ENCODE data around the gene SNX32. TPM values are rescaled to one million over a fixed set of nuclear protein-coding genes. Genes with fewer than 3 reads are reported as not detected.
"Not testable (repeated sequence)": the region's sequence is repeated elsewhere in the genome, so short reads cannot be mapped to it uniquely, and the experiment has no call there.

SNX32 gene
- total RNA-seq, 1 experiment from 2014 or later, result 0.16 TPM

- Histone ChIP-seq H3K27ac (no peak overlapping the region), H3K36me3 (no peaks in the 10 kb centered on the region), H3K27me3 (replicated peaks) (peaks cover 45% of the 10 kb centered on the region), H3K4me3 (no peak overlapping the region), H3K9me3 (replicated peaks) (peaks cover 3% of the 10 kb centered on the region; the same call in 1 of the 2 replicates), H3K4me1 (replicated peaks) (peaks cover 15% of the 10 kb centered on the region)
- no peak for DNase-seq (ENCODE audit: low read depth in 1 of 2, low spot score in 2 of 2)
These were observed 4.3 kb upstream of the SNX32 start for GRCh38 chr11:65829459-65829858.

GRCh38 chr11:65832231-65832630 is 1.5 kb upstream of the SNX32 start:
- not testable (repeated sequence) for H3K9me3 ChIP-seq (replicated peaks); H3K4me3 ChIP-seq; DNase-seq (ENCODE audit: low read depth in 1 of 2, low spot score in 2 of 2); H3K27ac ChIP-seq; H3K36me3 ChIP-seq
- H3K4me1 ChIP-seq (replicated peaks), result peaks cover 20% of the 10 kb centered on the region
- peaks cover 45% of the 10 kb centered on the region for H3K27me3 ChIP-seq (replicated peaks)

DNA sequence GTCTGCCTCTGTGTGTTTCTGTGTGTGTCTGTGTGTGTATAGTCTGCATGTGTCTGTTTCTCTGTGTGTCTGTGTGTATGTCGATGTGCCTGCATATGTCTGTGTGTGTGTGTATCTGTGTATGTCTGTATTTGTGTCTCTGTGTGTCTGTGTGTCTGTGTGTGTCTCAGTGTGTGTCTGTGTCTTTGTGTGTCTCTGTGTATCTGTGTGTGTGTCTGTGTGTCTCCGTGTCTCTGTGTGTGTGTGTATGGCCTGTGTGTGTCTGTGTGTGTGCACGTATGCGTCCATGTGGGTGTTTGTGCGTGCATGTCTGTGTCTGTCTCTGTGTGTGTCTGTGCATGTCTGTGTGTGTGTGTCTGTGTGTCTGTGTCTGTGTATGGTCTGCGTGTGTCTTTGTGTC is 439 bp downstream of the SNX32 start:
- Histone ChIP-seq H3K36me3 (no peaks in the 10 kb centered on the region), H3K9me3 (replicated peaks) (peaks cover 5% of the 10 kb centered on the region; the same call in 1 of the 2 replicates), H3K27me3 (replicated peaks) (peaks cover 31% of the 10 kb centered on the region), H3K27ac (no peak overlapping the region), H3K4me1 (replicated peaks) (peaks cover 20% of the 10 kb centered on the region), H3K4me3 (peak overlapping the region; percentile 36)
- no peak for DNase-seq (ENCODE audit: low read depth in 1 of 2, low spot score in 2 of 2)

DNA sequence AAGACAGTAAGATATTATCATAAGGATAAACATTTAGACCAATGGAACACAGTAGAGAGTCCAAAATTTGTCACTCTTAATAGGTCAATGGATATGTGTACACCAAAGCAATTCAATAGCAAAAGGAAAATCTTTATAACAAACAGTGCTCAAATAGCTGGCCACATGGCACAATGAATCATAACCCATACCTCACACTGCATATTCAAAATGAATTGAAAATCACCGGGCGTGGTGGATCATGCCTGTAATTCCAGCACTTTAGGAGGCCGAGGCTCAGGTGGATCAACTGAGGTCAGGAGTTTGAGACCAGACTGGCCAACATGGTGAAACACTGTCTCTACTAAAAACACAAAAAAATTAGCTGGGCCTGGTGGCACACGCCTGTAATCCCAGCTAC is 8.4 kb downstream of the SNX32 start:
- Histone ChIP-seq H3K9me3 (replicated peaks) (no peaks in the 10 kb centered on the region), H3K27me3 (replicated peaks) (no peaks in the 10 kb centered on the region), H3K27ac (no peak overlapping the region), H3K36me3 (no peaks in the 10 kb centered on the region), H3K4me1 (replicated peaks) (no peaks in the 10 kb centered on the region), H3K4me3 (no peak overlapping the region)
- no peak for DNase-seq (ENCODE audit: low read depth in 1 of 2, low spot score in 2 of 2)

DNA sequence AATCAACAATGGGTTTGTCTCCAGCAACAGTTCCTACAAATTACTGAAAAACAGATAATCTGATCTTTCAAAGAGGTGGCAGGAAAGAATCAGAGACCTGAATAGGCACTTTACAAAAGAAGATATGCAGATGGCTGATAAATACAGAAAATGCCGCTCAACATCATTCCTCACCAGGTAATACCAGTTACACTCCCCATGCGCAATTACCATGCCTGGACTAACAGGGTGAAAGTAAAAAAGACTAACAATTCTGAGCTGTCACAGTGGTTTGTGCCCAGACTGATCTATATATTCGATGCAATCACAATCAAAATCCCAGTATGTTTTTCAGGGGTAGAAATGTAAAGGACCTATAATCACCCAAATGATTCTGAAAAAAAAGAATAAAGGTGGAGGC is 10.0 kb downstream of the SNX32 start:
- DNase-seq (ENCODE audit: low read depth in 1 of 2, low spot score in 2 of 2), result no peak
- no peak overlapping the region for H3K4me3 ChIP-seq
- no peak overlapping the region for H3K27ac ChIP-seq

DNA sequence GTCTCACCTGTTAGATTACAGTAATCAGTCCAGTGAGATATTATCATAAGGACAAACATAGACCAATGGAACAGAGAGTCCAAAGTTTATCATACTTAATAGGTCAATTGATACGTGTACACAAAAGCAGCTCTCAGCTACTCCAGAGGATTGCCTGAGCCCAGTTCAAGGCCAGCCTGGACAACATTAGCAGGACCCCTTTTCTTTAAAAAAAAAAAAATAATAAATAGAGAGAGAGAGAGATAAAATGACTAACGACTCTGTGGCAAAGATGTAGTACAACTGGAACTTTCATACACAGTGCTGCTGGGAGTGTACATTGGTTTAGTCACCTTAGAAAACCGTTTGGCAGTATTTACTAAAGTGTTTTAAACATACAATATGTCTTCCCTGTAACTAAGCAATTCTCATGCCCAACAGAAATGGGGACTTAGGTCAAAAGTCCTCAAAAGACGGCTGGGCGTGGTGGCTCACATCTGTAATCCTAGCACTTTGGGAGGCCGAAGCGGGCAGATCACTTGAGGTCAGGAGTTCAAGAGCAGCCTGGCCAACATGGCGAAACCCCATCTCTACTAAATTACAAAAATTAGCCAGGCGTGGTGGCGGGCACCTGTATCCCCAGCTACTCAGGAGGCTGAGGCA is 10.6 kb downstream of the SNX32 start:
- Histone ChIP-seq H3K4me3 (no peak overlapping the region), H3K4me1 (replicated peaks) (no peaks in the 10 kb centered on the region), H3K9me3 (replicated peaks) (no peaks in the 10 kb centered on the region), H3K27ac (no peak overlapping the region), H3K27me3 (replicated peaks) (no peaks in the 10 kb centered on the region), H3K36me3 (no peaks in the 10 kb centered on the region)
- DNase-seq (ENCODE audit: low read depth in 1 of 2, low spot score in 2 of 2), result no peak

More for the DNA sequence above, 10.0 kb downstream of the SNX32 start:
- Histone ChIP-seq H3K27me3 (replicated peaks) (no peaks in the 10 kb centered on the region), H3K9me3 (replicated peaks) (no peaks in the 10 kb centered on the region), H3K36me3 (no peaks in the 10 kb centered on the region), H3K4me1 (replicated peaks) (no peaks in the 10 kb centered on the region)

DNA sequence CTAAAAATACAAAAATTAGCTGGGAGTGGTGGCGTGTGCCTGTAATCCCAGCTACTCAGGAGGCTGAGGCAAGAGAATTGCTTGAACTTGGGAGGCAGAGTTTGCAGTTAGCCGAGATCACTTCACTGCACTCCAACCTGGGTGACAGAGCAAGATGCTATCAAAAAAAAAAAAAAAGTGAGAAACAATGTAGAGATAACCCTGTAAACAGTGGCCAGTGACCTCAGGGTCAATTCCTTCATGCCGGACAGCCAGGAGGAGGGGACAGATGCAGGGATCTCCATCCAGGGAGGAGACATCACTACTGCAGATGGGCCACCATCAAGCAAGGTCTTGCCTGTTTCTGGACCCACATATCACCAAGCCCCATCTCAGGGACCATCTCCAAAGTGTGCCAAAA is 14.0 kb downstream of the SNX32 start:
- Histone ChIP-seq H3K4me3 (no peak overlapping the region), H3K36me3 (peaks cover 26% of the 10 kb centered on the region), H3K9me3 (replicated peaks) (peaks cover 18% of the 10 kb centered on the region), H3K4me1 (replicated peaks) (no peaks in the 10 kb centered on the region; the same call in 1 of the 2 replicates), H3K27ac (no peak overlapping the region), H3K27me3 (replicated peaks) (no peaks in the 10 kb centered on the region)
- DNase-seq (ENCODE audit: low read depth in 1 of 2, low spot score in 2 of 2), result no peak

- not testable (repeated sequence) for DNase-seq (ENCODE audit: low read depth in 1 of 2, low spot score in 2 of 2); H3K4me1 ChIP-seq (replicated peaks)
- peaks cover 18% of the 10 kb centered on the region for H3K9me3 ChIP-seq (replicated peaks)
These were observed 14.9 kb downstream of the SNX32 start for GRCh38 chr11:65848693-65849092.

GRCh38 chr11:65849366-65849765 is 15.6 kb downstream of the SNX32 start:
- peaks cover 18% of the 10 kb centered on the region for H3K9me3 ChIP-seq (replicated peaks)
- no peak overlapping the region for H3K27ac ChIP-seq
- H3K4me3 ChIP-seq, result no peak overlapping the region
- H3K27me3 ChIP-seq (replicated peaks), result no peaks in the 10 kb centered on the region
- DNase-seq (ENCODE audit: low read depth in 1 of 2, low spot score in 2 of 2), result no peak
- peaks cover 42% of the 10 kb centered on the region for H3K36me3 ChIP-seq
- no peaks in the 10 kb centered on the region; the same call in 1 of the 2 replicates for H3K4me1 ChIP-seq (replicated peaks)

More at GRCh38 chr11:65848693-65849092, 14.9 kb downstream of the SNX32 start:
- peaks cover 35% of the 10 kb centered on the region for H3K36me3 ChIP-seq
- not testable (repeated sequence) for H3K27ac ChIP-seq; H3K27me3 ChIP-seq (replicated peaks); H3K4me3 ChIP-seq

- H3K9me3 ChIP-seq (replicated peaks), result peaks cover 18% of the 10 kb centered on the region
- no peak overlapping the region for H3K27ac ChIP-seq
- peaks cover 46% of the 10 kb centered on the region for H3K36me3 ChIP-seq
- H3K4me3 ChIP-seq, result no peak overlapping the region
- no peaks in the 10 kb centered on the region for H3K27me3 ChIP-seq (replicated peaks)
- DNase-seq (ENCODE audit: low read depth in 1 of 2, low spot score in 2 of 2), result peak in 1 of 2 experiments; percentile 55
- no peaks in the 10 kb centered on the region; the same call in 1 of the 2 replicates for H3K4me1 ChIP-seq (replicated peaks)
These were observed 16.0 kb downstream of the SNX32 start for GRCh38 chr11:65849771-65850216.

GRCh38 chr11:65850217-65851082 is 16.7 kb downstream of the SNX32 start:
- no peak for DNase-seq (ENCODE audit: low read depth in 1 of 2, low spot score in 2 of 2)
- Histone ChIP-seq H3K9me3 (replicated peaks) (peaks cover 18% of the 10 kb centered on the region), H3K4me1 (replicated peaks) (no peaks in the 10 kb centered on the region; the same call in none of the 2 replicates), H3K27ac (no peak overlapping the region), H3K4me3 (no peak overlapping the region), H3K36me3 (peaks cover 53% of the 10 kb centered on the region), H3K27me3 (replicated peaks) (no peaks in the 10 kb centered on the region)

DNA sequence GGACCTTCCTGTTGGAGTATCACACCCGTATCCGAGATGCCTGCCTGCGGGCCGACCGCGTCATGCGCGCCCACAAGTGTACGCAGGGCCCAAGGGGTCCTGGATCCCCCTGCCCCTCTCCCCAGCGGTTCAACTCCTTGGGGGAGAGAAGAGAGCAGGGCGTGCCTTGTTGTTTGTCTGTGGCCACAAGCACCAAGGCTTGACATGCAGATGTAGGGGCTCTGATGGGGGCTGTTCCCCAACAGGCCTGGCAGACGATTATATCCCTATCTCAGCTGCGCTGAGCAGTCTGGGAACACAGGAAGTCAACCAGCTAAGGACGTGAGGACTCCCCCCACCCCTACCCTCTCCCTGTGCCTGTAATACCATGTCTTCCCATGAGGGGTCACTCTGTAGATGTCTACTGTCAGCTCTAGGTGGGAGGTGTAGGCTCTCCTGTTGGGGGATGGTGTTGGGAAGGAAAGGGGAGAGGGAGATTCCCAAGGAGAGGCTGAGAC is 17.4 kb downstream of the SNX32 start:
- no peak overlapping the region for H3K27ac ChIP-seq
- peak; percentile 64 to 73 for DNase-seq (ENCODE audit: low read depth in 1 of 2, low spot score in 2 of 2)
- peaks cover 59% of the 10 kb centered on the region for H3K36me3 ChIP-seq

DNA sequence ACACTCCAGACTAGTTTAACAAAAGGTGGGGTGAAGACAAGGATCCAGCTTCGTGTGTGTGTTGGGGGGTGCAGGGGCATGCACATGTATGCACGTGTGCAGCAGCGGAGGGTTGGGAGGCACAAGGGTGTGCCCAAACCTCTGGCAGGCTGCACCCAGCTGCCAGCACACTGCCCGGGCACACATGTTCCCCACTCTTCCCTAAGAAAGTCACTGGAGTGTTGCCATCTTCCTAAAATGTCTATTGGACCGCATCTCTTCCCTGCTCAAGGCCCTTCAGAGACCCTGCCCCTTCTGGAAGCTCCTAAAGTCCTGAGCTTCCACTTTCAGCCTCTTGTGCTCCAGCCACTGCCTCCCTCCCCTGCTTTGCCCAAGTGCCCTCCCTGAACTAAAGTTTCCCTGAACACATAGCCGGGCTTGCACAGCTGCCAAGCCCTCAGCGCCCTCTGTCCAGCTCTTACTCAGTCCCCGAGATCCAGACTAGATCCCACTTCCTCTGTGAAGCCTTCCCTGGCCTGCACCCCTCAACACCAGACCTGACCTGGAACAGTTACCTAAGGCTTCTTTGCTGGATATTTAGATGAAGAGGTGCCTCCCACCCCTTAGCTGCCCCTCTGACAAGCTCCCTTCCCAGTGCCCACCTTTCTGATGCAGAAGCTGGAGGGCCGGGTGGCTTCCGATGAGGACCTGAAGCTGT is 18.2 kb downstream of the SNX32 start:
- Histone ChIP-seq H3K27ac (no peak overlapping the region), H3K9me3 (replicated peaks) (peaks cover 18% of the 10 kb centered on the region), H3K4me3 (no peak overlapping the region), H3K4me1 (replicated peaks) (peaks cover 11% of the 10 kb centered on the region), H3K36me3 (peaks cover 68% of the 10 kb centered on the region), H3K27me3 (replicated peaks) (no peaks in the 10 kb centered on the region)
- DNase-seq (ENCODE audit: low read depth in 1 of 2, low spot score in 2 of 2), result peak in 1 of 2 experiments; percentile 55

More for the DNA sequence above, 17.4 kb downstream of the SNX32 start:
- no peak overlapping the region for H3K4me3 ChIP-seq
- H3K27me3 ChIP-seq (replicated peaks), result no peaks in the 10 kb centered on the region
- H3K4me1 ChIP-seq (replicated peaks), result peaks cover 6% of the 10 kb centered on the region
- peaks cover 18% of the 10 kb centered on the region for H3K9me3 ChIP-seq (replicated peaks)
